Body of pancreas (tissue), 4 donors: ENCODE results near the gene PTPRH. TPM values are rescaled to one million over a fixed set of nuclear protein-coding genes. Genes with fewer than 3 reads are reported as not detected.

Source experiments
- ATAC-seq: fragments of 150-250 bp; one replicate; pipeline ENCODE4 v1.9.1; 2016
- DNase-seq, 4 donors: peaks; one replicate each; pipeline ENCODE4 v3.0.0-alpha.2; 2019
- H3K27ac ChIP-seq, 4 donors: fragments of 200-600 bp; sonication (generic); 1 replicate in 3 of 4; 2 replicates in 1 of 4; pipeline versions ENCODE4 v1.5.1 to v1.6.1; 2016 to 2019; ENCODE audit warnings: mild to moderate bottlenecking in 1 of 4, mixed read lengths in 1 of 4, moderate library complexity in 1 of 4
- H3K27me3 ChIP-seq, 2 donors: fragments of 200-600 bp; sonication (generic); one replicate each; pipeline ENCODE4 v1.6.0; 2016; ENCODE audit warnings: mild to moderate bottlenecking in 1 of 2
- H3K36me3 ChIP-seq, 2 donors: fragments of 200-600 bp; sonication (generic); replicated peaks in 1 of 2; 2 replicates each; pipeline ENCODE4 v1.5.1; 2016; ENCODE audit warnings: low read depth in 2 of 2; ENCODE audit not compliant: insufficient read depth in 1 of 2
- H3K4me1 ChIP-seq: fragments of 200-600 bp; sonication (generic); one replicate; pipeline ENCODE4 v1.6.0; 2016
- H3K4me3 ChIP-seq, 2 donors: fragments of 200-600 bp; sonication (generic); 1 replicate in 1 of 2; 2 replicates in 1 of 2; pipeline ENCODE4 v1.5.1; 2016 to 2019
- H3K9me3 ChIP-seq, 3 donors: fragments of 200-600 bp; sonication (generic); 1 replicate in 2 of 3; 2 replicates in 1 of 3; pipeline ENCODE4 v1.5.1; 2016
- CTCF ChIP-seq, 7 experiments: fragments of 450-650 bp in 4 of 7; fragments of 200-600 bp in 3 of 7; sonication (generic) in 3 of 7; IDR thresholded peaks; one replicate each; pipeline ENCODE4 v1.5.1; 2016 to 2019; ENCODE audit warnings: antibody characterized with exemption in 7 of 7
- POLR2A ChIP-seq, 3 donors: fragments of 450-650 bp; IDR thresholded peaks; one replicate each; pipeline ENCODE4 v1.6.1; 2016; ENCODE audit warnings: antibody characterized with exemption in 3 of 3, mild to moderate bottlenecking in 2 of 3
- WGBS, 2 donors: methylation state at CpG; one replicate each; pipeline ENCODE4 v1.1.5; 2017; 5-methylcytosine and 5-hydroxymethylcytosine counted together
- intact Hi-C: fragments of 100-400 bp; cut with DNase I; formaldehyde crosslinking; loops from one replicate; pipeline ENCODE4 v1.15.1; 2023
- total RNA-seq, 2 donors: library from RNA; depleted of rRNA; stranded (reverse); fragments of >200 nt; gene quantifications; one replicate each; pipeline ENCODE4 v1.1.0, GENCODE V29; 2016

Gene PTPRH
- total RNA-seq, 2 donors from 2014 or later = 14.8 to 15.8 TPM

GRCh38 chr19:55231391-55232285 lies 22.3 kb upstream of the PTPRH start:
- H3K9me3 ChIP-seq = no peaks in the 10 kb centered on the region
- TF ChIP-seq CTCF (IDR thresholded peaks at IDR 0.05) = no peak
- TF ChIP-seq POLR2A (IDR thresholded peaks at IDR 0.05) = no peak
- H3K27me3 ChIP-seq = no peaks in the 10 kb centered on the region
- DNase-seq (no peak), ATAC-seq (no peak)
- no peak overlapping the region for H3K4me3 ChIP-seq
- H3K27ac ChIP-seq = no peak overlapping the region
- intact Hi-C loops = no loop called here
- H3K36me3 ChIP-seq = peaks cover 4 to 30% of the 10 kb centered on the region in 2 donors
- WGBS, 2 donors = 88 to 93% methylated on average over 9 to 29 of the region's 30 CpGs
- H3K4me1 ChIP-seq = no peaks in the 10 kb centered on the region

GRCh38 chr19:55230780-55231179 lies 21.5 kb upstream of the PTPRH start:
- Histone ChIP-seq H3K36me3 (peaks cover 0 to 21% of the 10 kb centered on the region in 2 donors), H3K27ac (no peak overlapping the region), H3K27me3 (no peaks in the 10 kb centered on the region), H3K4me3 (no peak overlapping the region), H3K4me1 (no peaks in the 10 kb centered on the region), H3K9me3 (no peaks in the 10 kb centered on the region)
- DNase-seq = no peak
- no peak for TF ChIP-seq POLR2A (IDR thresholded peaks at IDR 0.05)
- intact Hi-C loops = no loop called here
- 88% methylated on average over 13 of the region's 13 CpGs; no CpG with 5 or more reads in 1 of the 2 donors for WGBS, 2 donors
- ATAC-seq = no peak

GRCh38 chr19:55230329-55230728 lies 21.0 kb upstream of the PTPRH start:
- DNase-seq (no peak), ATAC-seq (no peak)
- no peaks in the 10 kb centered on the region for H3K27me3 ChIP-seq
- 84 to 86% methylated on average over 12 to 13 of the region's 13 CpGs for WGBS, 2 donors
- intact Hi-C loops = no loop called here
- H3K27ac ChIP-seq = no peak overlapping the region
- no peak overlapping the region for H3K4me3 ChIP-seq
- H3K4me1 ChIP-seq = no peaks in the 10 kb centered on the region
- no peak for TF ChIP-seq POLR2A (IDR thresholded peaks at IDR 0.05)
- TF ChIP-seq CTCF (IDR thresholded peaks at IDR 0.05) = no peak
- peaks cover 0 to 21% of the 10 kb centered on the region in 2 donors for H3K36me3 ChIP-seq
- H3K9me3 ChIP-seq = no peaks in the 10 kb centered on the region

GRCh38 chr19:55229789-55230182 lies 20.5 kb upstream of the PTPRH start:
- DNase-seq (no peak), ATAC-seq (no peak)
- H3K9me3 ChIP-seq = no peaks in the 10 kb centered on the region
- TF ChIP-seq POLR2A (IDR thresholded peaks at IDR 0.05) (no peak), CTCF (IDR thresholded peaks at IDR 0.05) (no peak)
- intact Hi-C loops = no loop called here
- no peak overlapping the region for H3K27ac ChIP-seq
- no peaks in the 10 kb centered on the region for H3K27me3 ChIP-seq
- peaks cover 0 to 21% of the 10 kb centered on the region in 2 donors for H3K36me3 ChIP-seq
- H3K4me3 ChIP-seq = no peak overlapping the region
- no peaks in the 10 kb centered on the region for H3K4me1 ChIP-seq
- WGBS, 2 donors = 82 to 88% methylated on average over 5 to 17 of the region's 17 CpGs

GRCh38 chr19:55229145-55229788 lies 20.0 kb upstream of the PTPRH start:
- ATAC-seq (no peak), DNase-seq (no peak)
- 92 to 95% methylated on average over 14 to 16 of the region's 18 CpGs for WGBS, 2 donors
- no peak for TF ChIP-seq CTCF (IDR thresholded peaks at IDR 0.05)
- no peak for TF ChIP-seq POLR2A (IDR thresholded peaks at IDR 0.05)
- intact Hi-C loops = no loop called here
- Histone ChIP-seq H3K27ac (no peak overlapping the region), H3K4me3 (no peak overlapping the region), H3K4me1 (no peaks in the 10 kb centered on the region), H3K27me3 (no peaks in the 10 kb centered on the region), H3K9me3 (no peaks in the 10 kb centered on the region), H3K36me3 (peaks cover 0 to 18% of the 10 kb centered on the region in 2 donors)
